ENCODE results near the gene STOX2. TPM values are rescaled to one million over a fixed set of nuclear protein-coding genes. Genes with fewer than 3 reads are reported as not detected.

STOX2 gene
- total and polyA plus RNA-seq, 10 of the 15 experiments (the other 5 are each of a cell fraction or from before 2014, with no cell fraction given) = 0.01 to 1.2 (median 0.18) TPM; not detected in 4

DNA sequence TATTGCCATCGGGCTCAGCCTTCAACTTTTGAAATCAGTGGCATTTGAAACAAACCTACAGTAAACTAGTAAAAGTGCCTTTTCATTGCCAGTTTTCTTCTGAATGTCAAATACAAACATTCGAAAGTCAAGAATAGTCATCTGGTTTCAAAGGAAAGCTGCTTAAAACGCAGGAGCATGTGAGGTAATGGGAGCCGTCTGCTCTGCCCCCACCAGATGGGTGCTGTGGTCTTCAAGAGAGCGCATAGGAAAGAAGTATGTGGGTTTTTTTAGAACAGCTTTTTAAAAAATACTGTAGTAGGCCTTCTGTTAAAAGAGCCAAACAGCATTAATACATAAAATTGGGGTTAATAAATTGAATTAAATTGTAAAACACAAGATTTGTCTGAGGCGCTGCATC, 88.6 kb downstream of the STOX2 start:
- ChIA-PET RAD21 (ENCODE audit: unreplicated experiment) (no interaction called here), CTCF (no interaction called here), SMC1A (ENCODE audit: uncharacterized antibody, unreplicated experiment) (no interaction called here), POLR2A (no interaction called here)
- Histone ChIP-seq H3K4me3 (no peak overlapping the region), H3K27ac (ENCODE audit: control insufficient read depth, insufficient read depth) (no peak overlapping the region), H4K20me1 (ENCODE audit: control insufficient read depth, insufficient read depth) (no peaks in the 10 kb centered on the region), H3K9ac (ENCODE audit: control insufficient read depth, insufficient read depth, low read length) (no peak overlapping the region), H2AFZ (ENCODE audit: control insufficient read depth, low read depth, low read length) (no peak overlapping the region), H3K27me3 (replicated peaks in 1 of 2; ENCODE audit: control insufficient read depth in 2 of 2, insufficient read depth in 2 of 2, low read length in 1 of 2) (no peaks in the 10 kb centered on the region; a peak in 1 of 4 replicates), H3K4me1 (ENCODE audit: control insufficient read depth, insufficient read depth, low read length) (no peaks in the 10 kb centered on the region), H3K36me3 (ENCODE audit: control insufficient read depth in 2 of 2, insufficient read depth in 2 of 2, low read length in 1 of 2) (no peaks in the 10 kb centered on the region), H3K4me2 (ENCODE audit: control insufficient read depth, insufficient read depth) (no peak overlapping the region), H3K9me3 (replicated peaks; ENCODE audit: control insufficient read depth, insufficient read depth, low read length) (no peaks in the 10 kb centered on the region), H3K79me2 (ENCODE audit: control insufficient read depth, insufficient read depth, low read length) (no peaks in the 10 kb centered on the region)
- DNase-seq (ENCODE audit: low read depth, low spot score) (no peak), FAIRE-seq (peak; percentile 57), ATAC-seq (no peak)
- 50% methylated on average over 6 of the region's 6 CpGs for WGBS (ENCODE audit: insufficient coverage, insufficient replicate concordance, low lambda C conversion rate, missing lambda C conversion rate)
- BruUV-seq (replicated peaks) = no TSS peak
- in situ Hi-C loops (cut with MboI) = no loop called here
- intact Hi-C loops (cut with micrococcal nuclease; ENCODE audit: unreplicated experiment) = no loop called here
- TF ChIP-seq, protein P1, sequence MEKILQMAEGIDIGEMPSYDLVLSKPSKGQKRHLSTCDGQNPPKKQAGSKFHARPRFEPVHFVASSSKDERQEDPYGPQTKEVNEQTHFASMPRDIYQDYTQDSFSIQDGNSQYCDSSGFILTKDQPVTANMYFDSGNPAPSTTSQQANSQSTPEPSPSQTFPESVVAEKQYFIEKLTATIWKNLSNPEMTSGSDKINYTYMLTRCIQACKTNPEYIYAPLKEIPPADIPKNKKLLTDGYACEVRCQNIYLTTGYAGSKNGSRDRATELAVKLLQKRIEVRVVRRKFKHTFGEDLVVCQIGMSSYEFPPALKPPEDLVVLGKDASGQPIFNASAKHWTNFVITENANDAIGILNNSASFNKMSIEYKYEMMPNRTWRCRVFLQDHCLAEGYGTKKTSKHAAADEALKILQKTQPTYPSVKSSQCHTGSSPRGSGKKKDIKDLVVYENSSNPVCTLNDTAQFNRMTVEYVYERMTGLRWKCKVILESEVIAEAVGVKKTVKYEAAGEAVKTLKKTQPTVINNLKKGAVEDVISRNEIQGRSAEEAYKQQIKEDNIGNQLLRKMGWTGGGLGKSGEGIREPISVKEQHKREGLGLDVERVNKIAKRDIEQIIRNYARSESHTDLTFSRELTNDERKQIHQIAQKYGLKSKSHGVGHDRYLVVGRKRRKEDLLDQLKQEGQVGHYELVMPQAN (conservative IDR thresholded peaks at IDR 0.05) = no peak
- TF ChIP-seq CBFB (IDR thresholded peaks at IDR 0.05; ENCODE audit: low read depth) = no peak
- TF ChIP-seq SUZ12 (IDR thresholded peaks at IDR 0.05; ENCODE audit: unreplicated experiment) = no peak
- TF ChIP-seq, protein P2, sequence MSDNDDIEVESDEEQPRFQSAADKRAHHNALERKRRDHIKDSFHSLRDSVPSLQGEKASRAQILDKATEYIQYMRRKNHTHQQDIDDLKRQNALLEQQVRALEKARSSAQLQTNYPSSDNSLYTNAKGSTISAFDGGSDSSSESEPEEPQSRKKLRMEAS (IDR thresholded peaks at IDR 0.05; ENCODE audit: low read depth, low read length) = no peak
- TF ChIP-seq JUND (IDR thresholded peaks at IDR 0.05; ENCODE audit: low read depth, low read length) = no peak
- TF ChIP-seq TAF1 (IDR thresholded peaks at IDR 0.05; ENCODE audit: borderline replicate concordance, low read depth, low read length) = no peak
- TF ChIP-seq CHD2 (IDR thresholded peaks at IDR 0.05; ENCODE audit: borderline replicate concordance, low read depth, low read length) = no peak
- no peak for TF ChIP-seq SPI1 (IDR thresholded peaks at IDR 0.05; ENCODE audit: borderline replicate concordance, insufficient read depth, low read depth, low read length)
- no peak for TF ChIP-seq CBX5 (IDR thresholded peaks at IDR 0.05; ENCODE audit: low read depth)
- TF ChIP-seq IRF4 (IDR thresholded peaks at IDR 0.05; ENCODE audit: low read depth, low read length) = no peak
- TF ChIP-seq HDGF (IDR thresholded peaks at IDR 0.05) = no peak
- TF ChIP-seq, protein P3, sequence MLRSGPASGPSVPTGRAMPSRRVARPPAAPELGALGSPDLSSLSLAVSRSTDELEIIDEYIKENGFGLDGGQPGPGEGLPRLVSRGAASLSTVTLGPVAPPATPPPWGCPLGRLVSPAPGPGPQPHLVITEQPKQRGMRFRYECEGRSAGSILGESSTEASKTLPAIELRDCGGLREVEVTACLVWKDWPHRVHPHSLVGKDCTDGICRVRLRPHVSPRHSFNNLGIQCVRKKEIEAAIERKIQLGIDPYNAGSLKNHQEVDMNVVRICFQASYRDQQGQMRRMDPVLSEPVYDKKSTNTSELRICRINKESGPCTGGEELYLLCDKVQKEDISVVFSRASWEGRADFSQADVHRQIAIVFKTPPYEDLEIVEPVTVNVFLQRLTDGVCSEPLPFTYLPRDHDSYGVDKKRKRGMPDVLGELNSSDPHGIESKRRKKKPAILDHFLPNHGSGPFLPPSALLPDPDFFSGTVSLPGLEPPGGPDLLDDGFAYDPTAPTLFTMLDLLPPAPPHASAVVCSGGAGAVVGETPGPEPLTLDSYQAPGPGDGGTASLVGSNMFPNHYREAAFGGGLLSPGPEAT (IDR thresholded peaks at IDR 0.05; ENCODE audit: low read depth) = no peak
- TF ChIP-seq SMARCA5 (IDR thresholded peaks at IDR 0.05) = no peak
- TF ChIP-seq MXI1 (IDR thresholded peaks at IDR 0.05; ENCODE audit: low read depth, low read length) = no peak
- TF ChIP-seq, protein P4, sequence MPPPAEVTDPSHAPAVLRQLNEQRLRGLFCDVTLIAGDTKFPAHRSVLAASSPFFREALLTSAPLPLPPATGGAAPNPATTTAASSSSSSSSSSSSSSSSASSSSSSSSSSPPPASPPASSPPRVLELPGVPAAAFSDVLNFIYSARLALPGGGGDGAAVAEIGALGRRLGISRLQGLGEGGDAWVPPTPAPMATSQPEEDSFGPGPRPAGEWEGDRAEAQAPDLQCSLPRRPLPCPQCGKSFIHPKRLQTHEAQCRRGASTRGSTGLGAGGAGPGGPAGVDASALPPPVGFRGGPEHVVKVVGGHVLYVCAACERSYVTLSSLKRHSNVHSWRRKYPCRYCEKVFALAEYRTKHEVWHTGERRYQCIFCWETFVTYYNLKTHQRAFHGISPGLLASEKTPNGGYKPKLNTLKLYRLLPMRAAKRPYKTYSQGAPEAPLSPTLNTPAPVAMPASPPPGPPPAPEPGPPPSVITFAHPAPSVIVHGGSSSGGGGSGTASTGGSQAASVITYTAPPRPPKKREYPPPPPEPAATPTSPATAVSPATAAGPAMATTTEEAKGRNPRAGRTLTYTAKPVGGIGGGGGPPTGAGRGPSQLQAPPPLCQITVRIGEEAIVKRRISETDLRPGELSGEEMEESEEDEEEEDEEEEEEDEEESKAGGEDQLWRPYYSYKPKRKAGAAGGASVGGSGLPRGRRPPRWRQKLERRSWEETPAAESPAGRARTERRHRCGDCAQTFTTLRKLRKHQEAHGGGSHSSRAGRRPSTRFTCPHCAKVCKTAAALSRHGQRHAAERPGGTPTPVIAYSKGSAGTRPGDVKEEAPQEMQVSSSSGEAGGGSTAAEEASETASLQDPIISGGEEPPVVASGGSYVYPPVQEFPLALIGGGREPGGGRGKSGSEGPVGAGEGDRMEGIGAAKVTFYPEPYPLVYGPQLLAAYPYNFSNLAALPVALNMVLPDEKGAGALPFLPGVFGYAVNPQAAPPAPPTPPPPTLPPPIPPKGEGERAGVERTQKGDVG (CRISPR knock-in tag; IDR thresholded peaks at IDR 0.05) = no peak

Data from GM12878 (cell line).